GM23338 (cell line): ENCODE measurements around the gene SH3BP4. TPM values are rescaled to one million over a fixed set of nuclear protein-coding genes. Genes with fewer than 3 reads are reported as not detected.
A peak's percentile ranks its signal among the peaks of the same experiment; 100 is the strongest.

Source experiments
- ATAC-seq: fragments of 200-7000 bp; cut with Tn5 transposase; 3 replicates; pipeline ENCODE4 v1.9.1; 2020
- DNase-seq: peaks from one replicate; pipeline ENCODE4 v3.0.0-alpha.2; 2015; ENCODE audit warnings: low spot score
- H2AFZ ChIP-seq: fragments of 200-600 bp; sonication (generic); 2 replicates; pipeline ENCODE4 v1.8.0; 2016; ENCODE audit warnings: antibody characterized with exemption, mild to moderate bottlenecking, moderate library complexity
- H3F3A ChIP-seq: fragments of 200-600 bp; sonication (generic); replicated peaks from 2 replicates; pipeline ENCODE4 v1.8.0; 2017; ENCODE audit warnings: antibody characterized with exemption, mixed run types, low read depth
- H3K27ac ChIP-seq: fragments of 200-600 bp; sonication (generic); 2 replicates; pipeline ENCODE4 v1.6.1; 2016; ENCODE audit warnings: low read depth
- H3K27me3 ChIP-seq: fragments of 200-600 bp; sonication (generic); 2 replicates; pipeline ENCODE4 v1.8.0; 2016; ENCODE audit warnings: mild to moderate bottlenecking, mixed run types, moderate library complexity; ENCODE audit not compliant: insufficient read depth
- H3K36me3 ChIP-seq: fragments of 200-600 bp; sonication (generic); 2 replicates; pipeline ENCODE4 v1.8.0; 2016; ENCODE audit warnings: mild to moderate bottlenecking; ENCODE audit not compliant: insufficient read depth
- H3K4me1 ChIP-seq: fragments of 200-600 bp; sonication (generic); 2 replicates; pipeline ENCODE4 v1.8.0; 2016; ENCODE audit warnings: mild to moderate bottlenecking, moderate library complexity; ENCODE audit not compliant: insufficient read depth
- H3K4me2 ChIP-seq: fragments of 200-600 bp; sonication (generic); 2 replicates; pipeline ENCODE4 v1.7.1; 2017; ENCODE audit warnings: mixed run types
- H3K4me3 ChIP-seq: fragments of 200-600 bp; sonication (generic); 2 replicates; pipeline ENCODE4 v1.6.1; 2016; ENCODE audit warnings: mixed run types
- H3K79me2 ChIP-seq: fragments of 200-600 bp; sonication (generic); replicated peaks from 2 replicates; pipeline ENCODE4 v1.8.0; 2017; ENCODE audit warnings: mild to moderate bottlenecking; ENCODE audit not compliant: insufficient read depth
- H3K9me2 ChIP-seq: fragments of 200-600 bp; sonication (generic); 2 replicates; pipeline ENCODE4 v1.8.0; 2017; ENCODE audit not compliant: insufficient read depth
- H4K20me1 ChIP-seq: fragments of 200-600 bp; sonication (generic); replicated peaks from 2 replicates; pipeline ENCODE4 v1.8.0; 2017; ENCODE audit warnings: mild to moderate bottlenecking; ENCODE audit not compliant: insufficient read depth
- H3K27ac Mint-ChIP-seq: 2 replicates; pipeline ENCODE4 v1.8.0; 2020; ENCODE audit warnings: inconsistent platforms, mild to moderate bottlenecking, moderate library complexity, mixed read lengths
- H3K27me3 Mint-ChIP-seq: 3 replicates; pipeline ENCODE4 v1.8.0; 2022; ENCODE audit warnings: low read depth, mild to moderate bottlenecking, moderate library complexity, mixed read lengths, inconsistent platforms; ENCODE audit not compliant: insufficient read depth, poor library complexity
- H3K36me3 Mint-ChIP-seq: 3 replicates; pipeline ENCODE4 v1.8.0; 2021; ENCODE audit warnings: low read depth, mild to moderate bottlenecking, inconsistent platforms, moderate library complexity, mixed read lengths
- H3K4me1 Mint-ChIP-seq: 3 replicates; pipeline ENCODE4 v1.8.0; 2020; ENCODE audit warnings: mild to moderate bottlenecking, inconsistent platforms, mixed read lengths
- H3K4me3 Mint-ChIP-seq: 3 replicates; pipeline ENCODE4 v1.8.0; 2021; ENCODE audit warnings: moderate library complexity, mild to moderate bottlenecking, inconsistent platforms, mixed read lengths
- H3K9me3 Mint-ChIP-seq: 3 replicates; pipeline ENCODE4 v1.8.0; 2020; ENCODE audit warnings: moderate library complexity, mild to moderate bottlenecking, inconsistent platforms, mixed read lengths
- CREB1 ChIP-seq: fragments of 250-450 bp; sonication (Bioruptor Pico); IDR thresholded peaks from 2 replicates; pipeline ENCODE4 v1.5.0; 2020; ENCODE audit warnings: low read depth, mild to moderate bottlenecking, moderate library complexity
- CTCF ChIP-seq, 2 experiments: fragments of 200-600 bp in 1 of 2; sonication (generic) in 1 of 2; conservative IDR thresholded peaks; 2 replicates each; pipeline versions ENCODE4 v1.5.1 to v1.6.1; 2016 to 2017; ENCODE audit warnings: antibody characterized with exemption in 2 of 2, low read depth in 2 of 2, mild to moderate bottlenecking in 2 of 2, moderate library complexity in 1 of 2
- EZH2 ChIP-seq: fragments of 200-600 bp; sonication (generic); IDR thresholded peaks from one replicate; pipeline ENCODE4 v1.8.0; 2017; ENCODE audit warnings: antibody characterized with exemption, mild to moderate bottlenecking, low read depth; ENCODE audit not compliant: unreplicated experiment
- EZH2phosphoT487 ChIP-seq: fragments of 200-600 bp; sonication (generic); IDR thresholded peaks from one replicate; pipeline ENCODE4 v1.8.1; 2018; ENCODE audit warnings: antibody characterized with exemption; ENCODE audit not compliant: unreplicated experiment
- JUNB ChIP-seq: IDR thresholded peaks from one replicate; pipeline ENCODE4 v1.6.1; 2016; ENCODE audit warnings: antibody characterized with exemption; ENCODE audit not compliant: unreplicated experiment
- NANOG ChIP-seq: IDR thresholded peaks from 2 replicates; pipeline ENCODE4 v1.6.1; 2016; ENCODE audit warnings: antibody characterized with exemption, borderline replicate concordance
- POLR2AphosphoS5 ChIP-seq: IDR thresholded peaks from 2 replicates; pipeline ENCODE4 v1.6.1; 2016; ENCODE audit warnings: antibody characterized with exemption, low read depth
- STAT1 ChIP-seq: IDR thresholded peaks from one replicate; pipeline ENCODE4 v1.6.1; 2016; ENCODE audit warnings: antibody characterized with exemption; ENCODE audit not compliant: unreplicated experiment
- ZNF114 ChIP-seq: fragments of 250-450 bp; sonication (Bioruptor Pico); IDR thresholded peaks from 2 replicates; pipeline ENCODE4 v1.5.0; 2020; ENCODE audit warnings: mild to moderate bottlenecking, moderate library complexity
- ZNF331 ChIP-seq: fragments of 250-450 bp; sonication (Bioruptor Pico); IDR thresholded peaks from 2 replicates; pipeline ENCODE4 v1.5.0; 2020; ENCODE audit warnings: low read depth, mild to moderate bottlenecking, moderate library complexity
- ZNF462 ChIP-seq: fragments of 250-450 bp; sonication (Bioruptor Pico); IDR thresholded peaks from 2 replicates; pipeline ENCODE4 v1.5.0; 2020; ENCODE audit warnings: mild to moderate bottlenecking, moderate library complexity
- polyA plus RNA-seq: library from polyadenylated mRNA; unstranded; fragments of >200 nt; fragmentation: Nextera tagmentation; extraction: Ambion mirVana; gene quantifications from 2 replicates; pipeline ENCODE4 v1.2.1, GENCODE V29; 2016
- total RNA-seq: library from RNA; depleted of rRNA; stranded (reverse); fragments of >200 nt; shearing (Covaris generic); gene quantifications from 2 replicates; pipeline ENCODE4 v1.2.3, GENCODE V29; 2014
- TF ChIP-seq, protein P1 (sequence below): IDR thresholded peaks from one replicate; pipeline ENCODE4 v1.6.1; 2018; ENCODE audit warnings: antibody characterized with exemption; ENCODE audit not compliant: unreplicated experiment
- TF ChIP-seq, protein P2 (sequence below): IDR thresholded peaks from 2 replicates; pipeline ENCODE4 v1.6.1; 2016; ENCODE audit warnings: antibody characterized with exemption

SH3BP4 gene
- total and polyA plus RNA-seq, 2 experiments from 2014 or later: 15.6 to 50.9 TPM

DNA sequence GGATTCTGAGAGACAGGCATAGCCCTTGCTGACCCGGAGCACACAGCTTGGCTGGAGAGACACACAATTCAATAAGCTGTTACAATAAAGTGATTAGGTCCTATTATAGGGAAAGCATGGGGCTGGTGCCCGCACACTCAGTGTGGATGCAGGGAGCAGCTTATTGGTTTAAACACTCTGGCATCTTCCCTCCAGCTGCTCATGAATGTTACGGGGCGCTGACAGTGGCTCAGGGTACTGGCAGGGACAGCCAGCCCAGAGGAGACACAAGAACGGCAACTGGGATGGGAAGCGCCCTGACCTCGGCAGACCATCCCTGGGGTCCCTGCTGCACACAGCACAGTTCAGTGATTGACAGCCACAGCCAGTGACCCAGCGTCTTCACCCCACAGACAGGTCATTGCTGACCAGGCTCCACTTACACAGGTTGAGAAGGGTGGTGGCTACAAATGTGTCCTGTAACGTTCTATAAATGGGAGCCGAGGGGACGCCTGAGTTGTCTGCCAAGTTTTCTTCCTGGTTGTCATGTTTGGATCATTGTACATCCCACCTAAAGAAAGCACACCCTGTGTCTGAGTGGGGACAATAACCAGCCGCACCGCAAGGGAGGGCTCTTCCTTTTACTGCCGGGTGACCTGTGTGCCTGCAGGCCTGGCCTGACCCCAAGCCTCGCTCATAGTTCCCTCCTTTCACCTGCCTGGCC lies 60.3 kb downstream of the SH3BP4 start:
- H3K27me3 Mint-ChIP-seq: no peaks in the 10 kb centered on the region
- peaks cover 53% of the 10 kb centered on the region for H3K4me1 Mint-ChIP-seq
- H3K4me3 Mint-ChIP-seq: peak overlapping the region; percentile 15; the same call in 1 of the 3 replicates
- Histone ChIP-seq H3K4me1 (peaks cover 35% of the 10 kb centered on the region), H3K36me3 (no peaks in the 10 kb centered on the region), H3K79me2 (peaks cover 93% of the 10 kb centered on the region), H2AFZ (no peak overlapping the region), H3K27ac (no peak overlapping the region), H4K20me1 (peaks cover 6% of the 10 kb centered on the region; the same call in 1 of the 2 replicates), H3F3A (no peaks in the 10 kb centered on the region), H3K9me2 (no peaks in the 10 kb centered on the region), H3K27me3 (no peaks in the 10 kb centered on the region), H3K4me3 (no peak overlapping the region), H3K4me2 (no peak overlapping the region)
- ATAC-seq (peak; percentile 21), DNase-seq (no peak)
- peaks cover 3% of the 10 kb centered on the region; the same call in 2 of the 3 replicates for H3K9me3 Mint-ChIP-seq
- H3K27ac Mint-ChIP-seq: peak overlapping the region; percentile 39
- TF ChIP-seq EZH2phosphoT487: no peak
- TF ChIP-seq JUNB: no peak
- TF ChIP-seq, protein P1, sequence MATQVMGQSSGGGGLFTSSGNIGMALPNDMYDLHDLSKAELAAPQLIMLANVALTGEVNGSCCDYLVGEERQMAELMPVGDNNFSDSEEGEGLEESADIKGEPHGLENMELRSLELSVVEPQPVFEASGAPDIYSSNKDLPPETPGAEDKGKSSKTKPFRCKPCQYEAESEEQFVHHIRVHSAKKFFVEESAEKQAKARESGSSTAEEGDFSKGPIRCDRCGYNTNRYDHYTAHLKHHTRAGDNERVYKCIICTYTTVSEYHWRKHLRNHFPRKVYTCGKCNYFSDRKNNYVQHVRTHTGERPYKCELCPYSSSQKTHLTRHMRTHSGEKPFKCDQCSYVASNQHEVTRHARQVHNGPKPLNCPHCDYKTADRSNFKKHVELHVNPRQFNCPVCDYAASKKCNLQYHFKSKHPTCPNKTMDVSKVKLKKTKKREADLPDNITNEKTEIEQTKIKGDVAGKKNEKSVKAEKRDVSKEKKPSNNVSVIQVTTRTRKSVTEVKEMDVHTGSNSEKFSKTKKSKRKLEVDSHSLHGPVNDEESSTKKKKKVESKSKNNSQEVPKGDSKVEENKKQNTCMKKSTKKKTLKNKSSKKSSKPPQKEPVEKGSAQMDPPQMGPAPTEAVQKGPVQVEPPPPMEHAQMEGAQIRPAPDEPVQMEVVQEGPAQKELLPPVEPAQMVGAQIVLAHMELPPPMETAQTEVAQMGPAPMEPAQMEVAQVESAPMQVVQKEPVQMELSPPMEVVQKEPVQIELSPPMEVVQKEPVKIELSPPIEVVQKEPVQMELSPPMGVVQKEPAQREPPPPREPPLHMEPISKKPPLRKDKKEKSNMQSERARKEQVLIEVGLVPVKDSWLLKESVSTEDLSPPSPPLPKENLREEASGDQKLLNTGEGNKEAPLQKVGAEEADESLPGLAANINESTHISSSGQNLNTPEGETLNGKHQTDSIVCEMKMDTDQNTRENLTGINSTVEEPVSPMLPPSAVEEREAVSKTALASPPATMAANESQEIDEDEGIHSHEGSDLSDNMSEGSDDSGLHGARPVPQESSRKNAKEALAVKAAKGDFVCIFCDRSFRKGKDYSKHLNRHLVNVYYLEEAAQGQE: no peak
- TF ChIP-seq STAT1: no peak
- TF ChIP-seq EZH2: no peak
- TF ChIP-seq ZNF462 (CRISPR knock-in tag): no peak
- no peak for TF ChIP-seq CREB1 (CRISPR knock-in tag)
- no peak for TF ChIP-seq NANOG
- no peak for TF ChIP-seq CTCF (conservative IDR thresholded peaks at IDR 0.05; ENCODE audit: low read depth in 2 of 2)
- TF ChIP-seq ZNF331 (CRISPR knock-in tag): no peak
- TF ChIP-seq POLR2AphosphoS5: no peak
- TF ChIP-seq ZNF114 (CRISPR knock-in tag): no peak
- TF ChIP-seq, protein P2, sequence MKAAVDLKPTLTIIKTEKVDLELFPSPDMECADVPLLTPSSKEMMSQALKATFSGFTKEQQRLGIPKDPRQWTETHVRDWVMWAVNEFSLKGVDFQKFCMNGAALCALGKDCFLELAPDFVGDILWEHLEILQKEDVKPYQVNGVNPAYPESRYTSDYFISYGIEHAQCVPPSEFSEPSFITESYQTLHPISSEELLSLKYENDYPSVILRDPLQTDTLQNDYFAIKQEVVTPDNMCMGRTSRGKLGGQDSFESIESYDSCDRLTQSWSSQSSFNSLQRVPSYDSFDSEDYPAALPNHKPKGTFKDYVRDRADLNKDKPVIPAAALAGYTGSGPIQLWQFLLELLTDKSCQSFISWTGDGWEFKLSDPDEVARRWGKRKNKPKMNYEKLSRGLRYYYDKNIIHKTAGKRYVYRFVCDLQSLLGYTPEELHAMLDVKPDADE: no peak
- H3K36me3 Mint-ChIP-seq: peaks cover 22% of the 10 kb centered on the region
